ENCODE data around the gene GALR2.

The GALR2 gene

GRCh38 chr17:76080768-76081287 lies 6.2 kb downstream of the GALR2 start:
- no peak for DNase-seq

GRCh38 chr17:76081295-76082210 lies 7.0 kb downstream of the GALR2 start:
- no peak for DNase-seq

- no peak for DNase-seq
Observed at GRCh38 chr17:76082326-76083251, 8.0 kb downstream of the GALR2 start.

DNA sequence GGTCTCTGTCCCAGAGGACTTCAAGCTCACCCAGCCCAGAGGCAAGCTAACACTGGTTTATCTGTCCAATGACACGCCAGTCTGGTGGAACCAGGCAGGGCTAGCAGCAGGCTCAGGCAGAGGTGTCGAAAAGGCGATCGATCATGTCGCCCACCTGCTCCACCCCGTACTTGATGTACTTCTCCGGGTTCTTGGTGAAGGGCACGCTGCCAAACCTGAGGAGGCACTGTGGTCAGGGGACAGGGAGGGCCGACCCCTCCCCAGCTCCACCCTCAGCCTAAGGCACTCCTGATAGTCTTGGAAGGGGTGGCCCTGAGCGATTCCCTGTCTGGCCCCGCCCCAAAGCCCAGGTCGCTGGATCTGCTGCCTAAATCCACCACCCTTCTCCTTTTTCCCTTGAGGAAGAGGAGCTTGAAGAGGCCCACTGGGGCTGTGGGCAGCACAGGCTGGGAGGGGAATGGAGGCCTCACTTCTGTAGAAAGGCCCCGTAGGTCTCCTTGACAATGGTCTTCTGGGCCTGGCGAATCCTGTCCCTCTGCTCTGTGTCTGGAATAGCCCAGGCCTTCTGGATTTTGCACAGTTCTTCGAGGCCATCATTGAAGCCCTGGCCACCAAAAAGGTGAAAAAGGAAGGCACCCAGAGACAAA lies 9.1 kb downstream of the GALR2 start:
- no peak for DNase-seq

DNA sequence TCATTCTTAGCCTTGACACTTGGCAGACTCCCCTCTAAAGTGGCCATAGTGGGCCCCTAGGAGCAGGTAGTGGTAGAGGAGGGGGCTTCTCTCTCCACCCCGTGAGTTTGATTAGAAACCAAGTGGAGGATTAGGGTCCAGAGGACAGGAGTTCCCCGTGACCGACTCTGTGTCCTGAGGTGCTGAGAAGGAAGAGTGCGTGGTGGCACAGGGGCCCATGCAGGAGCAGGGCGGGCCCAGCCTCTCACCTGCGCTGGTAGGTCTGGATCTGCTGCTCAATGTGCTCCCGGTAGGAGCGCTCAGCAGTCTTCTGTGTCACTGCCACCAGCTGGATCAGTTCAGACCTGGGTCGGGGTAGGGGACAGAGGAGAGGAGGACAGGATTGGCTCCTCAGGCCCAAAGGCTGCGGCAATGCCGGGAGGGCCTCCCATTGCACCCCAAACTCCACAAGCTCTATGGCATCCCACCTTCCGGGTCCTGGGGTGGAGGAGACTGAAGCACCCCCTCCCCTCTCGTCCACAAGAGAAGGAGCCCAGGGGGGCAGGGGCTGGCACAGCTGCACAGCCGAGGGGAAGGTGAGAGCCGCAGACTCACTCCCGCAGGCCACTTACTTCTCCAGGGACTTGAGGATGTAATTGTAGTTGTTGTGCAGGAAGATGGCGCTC lies 10.6 kb downstream of the GALR2 start:
- DNase-seq: no peak

DNA sequence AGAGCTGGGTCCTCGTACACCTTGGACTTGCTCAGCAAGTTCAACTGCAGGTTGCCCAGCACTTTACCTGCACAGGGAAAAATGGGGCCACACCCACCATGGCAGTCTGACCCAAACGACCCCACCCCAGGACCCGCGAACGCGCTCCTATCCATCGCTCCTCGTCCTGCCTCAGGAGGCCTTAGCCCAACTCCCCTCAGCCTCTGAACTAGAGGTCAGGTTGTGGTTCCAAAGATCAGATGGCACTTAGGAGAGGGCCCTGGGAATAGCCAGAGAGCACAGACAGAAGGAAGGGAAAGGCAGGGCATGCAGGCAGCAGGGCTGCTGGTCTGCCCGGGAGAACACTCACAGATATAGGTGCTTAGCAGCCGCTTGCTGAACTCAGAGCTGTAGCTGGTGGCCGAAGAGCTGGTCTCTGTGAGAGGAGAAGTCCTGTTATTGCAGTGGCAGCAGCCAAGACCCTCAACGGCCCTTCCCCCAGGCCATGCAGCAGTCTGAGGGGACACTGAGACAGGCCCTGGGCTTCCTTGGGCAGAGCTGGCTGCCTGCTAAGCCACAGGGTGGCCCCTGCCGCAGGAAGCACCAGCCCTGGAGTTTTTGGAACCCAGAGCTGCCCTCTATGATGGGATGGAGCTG lies 11.3 kb downstream of the GALR2 start:
- DNase-seq: no peak

DNA sequence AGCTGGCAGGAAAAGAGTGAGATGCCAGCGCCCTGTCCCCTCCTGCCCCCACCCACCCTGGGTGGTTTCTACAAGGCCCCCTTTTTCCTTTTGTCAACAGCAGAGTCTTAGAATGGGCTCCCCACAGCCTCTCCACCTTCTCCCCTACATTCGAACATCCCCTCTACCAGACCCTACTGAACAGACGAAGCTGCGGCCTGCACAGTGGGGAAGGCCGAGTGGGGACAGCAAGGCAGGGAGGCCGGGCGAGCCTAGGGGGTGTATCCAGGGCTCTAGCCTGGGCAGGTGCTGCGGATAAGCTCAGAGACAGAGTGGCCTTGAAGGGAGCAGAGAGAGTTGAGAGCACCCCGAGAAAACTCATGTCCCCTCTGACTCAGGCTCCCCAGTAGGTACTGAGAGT lies 11.8 kb downstream of the GALR2 start:
- DNase-seq: no peak

GRCh38 chr17:76087531-76087930 lies 12.9 kb downstream of the GALR2 start:
- no peak for DNase-seq

GRCh38 chr17:76088041-76088867 lies 13.7 kb downstream of the GALR2 start:
- no peak for DNase-seq

GRCh38 chr17:76088868-76089576 lies 14.4 kb downstream of the GALR2 start:
- DNase-seq: no peak

DNA sequence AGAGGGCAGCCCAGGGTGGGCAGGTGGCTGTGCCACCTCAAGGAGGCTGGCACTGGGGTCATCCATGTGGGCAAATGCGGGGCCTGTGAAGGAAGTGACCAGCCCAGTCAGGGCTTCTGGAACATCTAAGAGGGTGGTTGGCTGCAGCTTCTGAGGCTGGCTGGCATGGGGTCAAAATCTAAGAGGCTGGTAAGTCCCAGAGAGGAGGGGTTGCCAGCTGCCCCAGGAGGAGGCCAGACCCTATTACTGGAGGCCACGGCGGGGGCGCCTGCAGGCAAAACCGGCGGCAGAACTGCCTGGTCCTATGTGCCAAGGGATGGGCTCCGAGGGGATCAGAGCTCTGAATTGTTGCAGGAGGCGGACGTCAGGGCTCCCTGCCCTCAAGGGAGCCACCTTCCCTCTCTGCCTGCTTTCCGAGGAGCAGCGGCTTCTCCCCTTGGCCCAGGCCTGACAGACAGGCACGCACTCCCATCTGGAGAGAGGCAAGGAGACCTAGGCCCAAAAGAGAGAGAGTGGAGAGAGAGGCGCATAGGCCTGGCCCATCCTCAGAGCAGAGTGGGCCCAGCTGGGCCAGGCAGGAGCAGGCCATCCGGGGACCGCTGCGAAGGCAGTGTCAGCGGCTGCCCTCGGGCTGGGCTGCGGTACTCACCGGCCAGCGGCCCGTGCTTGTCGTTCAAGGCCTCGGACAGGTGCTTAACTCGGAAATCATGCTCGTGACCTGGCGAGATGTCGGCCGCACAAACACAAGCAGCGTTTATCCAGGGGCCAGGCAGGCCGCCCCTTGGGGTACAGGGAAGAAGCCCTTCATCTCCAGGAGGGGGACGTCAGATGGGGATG lies 15.3 kb downstream of the GALR2 start:
- DNase-seq: no peak

- no peak for DNase-seq
Observed at GRCh38 chr17:76090517-76091129, 16.0 kb downstream of the GALR2 start.

DNA sequence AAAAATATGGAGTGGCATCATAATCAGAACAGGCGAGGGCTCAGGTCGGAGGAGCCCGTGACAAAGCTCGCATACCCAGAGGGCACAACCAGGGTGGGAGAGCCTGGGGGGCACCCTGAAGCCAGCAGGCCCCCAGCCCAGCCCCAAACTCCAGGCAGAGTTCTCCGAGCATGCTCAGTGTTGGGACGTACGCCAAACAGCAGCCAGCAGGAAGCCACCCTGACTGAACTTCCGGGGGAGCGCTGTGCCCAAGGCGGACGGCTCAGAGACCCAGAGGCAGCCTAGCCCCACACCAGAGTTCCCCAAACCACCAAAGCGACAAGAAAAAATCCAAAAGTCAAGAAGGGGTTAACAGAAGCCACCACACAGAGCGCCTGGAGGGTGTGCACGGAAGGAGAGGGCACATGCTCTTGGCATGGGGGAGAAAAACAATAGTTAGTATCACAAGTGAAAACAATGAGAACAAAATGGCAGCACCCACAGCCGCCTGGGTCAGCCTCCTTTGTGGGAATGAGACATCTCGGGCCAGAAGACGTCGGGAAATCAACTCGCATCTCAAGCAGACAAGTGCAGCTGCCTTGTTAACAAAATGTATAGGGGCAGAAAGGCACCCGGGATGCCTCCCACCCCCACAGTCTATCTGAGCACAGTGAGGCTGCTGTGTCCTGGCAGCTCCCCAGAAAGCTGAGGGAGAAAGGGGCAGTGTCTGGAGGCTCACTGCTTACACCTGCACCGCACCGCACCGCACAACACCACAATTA lies 17.1 kb downstream of the GALR2 start:
- no peak for DNase-seq

- DNase-seq: no peak
Observed at GRCh38 chr17:76092526-76093413, 18.2 kb downstream of the GALR2 start.

- DNase-seq: no peak
Observed at GRCh38 chr17:76094046-76094445, 19.5 kb downstream of the GALR2 start.

DNA sequence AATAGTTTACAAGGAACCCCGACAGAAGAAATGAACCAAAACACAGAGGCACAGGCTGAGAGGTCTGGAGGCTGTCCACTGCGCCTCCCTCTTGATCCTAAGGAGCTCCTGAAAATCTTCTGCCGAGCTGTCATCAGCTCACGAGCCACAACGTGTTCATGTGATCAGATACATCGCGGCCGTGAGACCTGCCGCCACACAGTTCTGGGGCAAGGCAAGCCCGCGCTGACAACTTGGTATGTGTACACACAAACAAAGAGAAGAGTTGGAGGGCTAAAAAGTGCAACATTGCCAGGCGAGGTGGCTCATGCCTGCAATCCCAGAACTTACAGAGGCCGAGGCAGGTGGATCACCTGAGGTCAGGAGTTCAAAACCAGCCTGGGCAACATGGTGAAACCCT lies 21.4 kb downstream of the GALR2 start:
- DNase-seq: no peak

- no peak for DNase-seq
Observed at GRCh38 chr17:76097716-76098295, 23.2 kb downstream of the GALR2 start.

Measured in NCI-H446 (cell line).